IPS-18c (cell line): ENCODE results near the gene C15orf39.

Experiments used
- H3K4me3 ChIP-seq: 2 replicates; pipeline ENCODE4 v1.7.0; 2013; ENCODE audit warnings: low read depth, mild to moderate bottlenecking, low read length, moderate library complexity; ENCODE audit not compliant: insufficient read depth
- H3K9me3 ChIP-seq: one replicate; pipeline ENCODE4 v1.6.1; 2013; ENCODE audit warnings: mild to moderate bottlenecking, low read length, moderate library complexity; ENCODE audit not compliant: control insufficient read depth, insufficient read depth

The C15orf39 gene

DNA sequence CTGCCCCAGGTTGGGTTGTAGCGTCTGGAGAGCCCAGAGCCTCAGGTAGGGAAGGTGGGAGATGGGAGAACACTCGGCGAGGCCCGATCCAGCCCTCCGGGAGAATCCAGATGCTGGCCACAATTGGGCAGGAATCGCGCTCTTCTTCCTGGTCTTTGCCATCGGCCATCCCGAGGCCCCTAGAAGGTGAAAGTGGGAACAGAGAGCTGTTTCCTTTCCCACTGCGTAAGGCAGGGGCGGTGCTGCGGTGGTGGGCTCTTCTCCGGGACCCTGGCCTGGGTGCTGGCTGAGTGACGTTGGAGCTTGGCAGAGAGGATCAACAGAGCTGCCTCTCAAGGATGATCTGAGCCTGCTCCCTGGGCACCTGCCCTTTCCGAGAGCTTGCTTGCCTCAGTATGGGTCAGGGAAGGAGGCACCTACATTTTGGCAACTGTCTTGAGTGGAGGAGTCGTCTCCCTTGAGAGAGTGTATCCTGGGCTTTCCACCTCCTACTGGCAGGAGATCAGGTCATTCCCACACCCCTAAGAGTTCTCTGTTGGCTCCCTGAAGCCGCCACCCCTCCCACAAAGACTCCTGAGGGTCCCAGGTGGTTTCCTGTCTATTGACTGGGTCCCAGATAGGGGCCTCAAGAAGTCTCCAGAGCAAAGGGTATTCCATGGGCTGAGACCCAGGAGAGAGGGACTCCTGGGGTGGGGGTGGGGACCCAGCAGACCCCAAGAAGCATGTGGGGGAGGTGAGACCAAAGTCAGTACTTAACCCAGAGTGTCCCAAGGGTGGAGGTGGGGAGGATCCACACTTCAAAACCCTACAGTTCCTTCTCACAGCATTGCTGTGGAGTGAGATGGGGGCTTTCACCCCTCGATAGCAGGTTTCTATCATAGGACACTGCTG is 1.6 kb downstream of the C15orf39 start:
- Histone ChIP-seq H3K4me3 (peak overlapping the region; percentile 67), H3K9me3 (no peaks in the 10 kb centered on the region)

GRCh38 chr15:75203908-75204263 is 2.2 kb downstream of the C15orf39 start:
- Histone ChIP-seq H3K9me3 (no peaks in the 10 kb centered on the region), H3K4me3 (no peak overlapping the region; the same call in 1 of the 2 replicates)

DNA sequence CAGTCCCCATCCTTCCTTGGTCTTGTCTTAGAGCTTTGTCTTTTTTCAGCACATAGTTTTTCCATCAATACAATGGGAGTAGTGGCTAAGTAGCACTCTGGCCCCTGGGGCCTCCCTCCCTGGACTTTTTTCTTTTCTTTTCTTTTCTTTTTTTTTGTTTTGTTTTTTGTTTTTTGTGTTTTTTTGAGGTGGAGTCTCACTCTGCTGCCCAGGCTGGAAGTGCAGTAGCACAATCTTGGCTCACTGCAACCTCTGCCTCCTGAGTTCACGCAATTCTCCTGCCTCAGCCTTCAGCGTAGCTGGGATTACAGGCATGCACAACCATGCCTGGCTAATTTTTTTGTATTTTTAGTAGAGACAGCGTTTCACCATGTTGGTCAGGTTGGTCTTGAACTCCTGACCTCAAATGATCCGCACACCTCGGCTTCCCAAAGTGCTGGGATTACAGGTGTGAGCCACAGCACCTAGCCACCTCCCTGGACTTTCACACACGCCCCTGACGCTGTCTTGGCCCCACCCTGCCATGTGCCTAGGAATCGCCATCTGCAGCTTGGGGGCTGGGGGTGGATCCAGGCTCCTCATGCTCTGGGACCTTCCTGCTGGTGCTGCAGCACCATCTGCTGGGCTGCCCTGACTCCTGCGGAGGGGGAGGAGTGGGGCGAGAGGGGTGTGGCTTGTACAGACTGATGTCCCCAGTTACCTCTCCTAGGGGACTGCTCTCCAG is 2.8 kb downstream of the C15orf39 start:
- no peak overlapping the region for H3K4me3 ChIP-seq

DNA sequence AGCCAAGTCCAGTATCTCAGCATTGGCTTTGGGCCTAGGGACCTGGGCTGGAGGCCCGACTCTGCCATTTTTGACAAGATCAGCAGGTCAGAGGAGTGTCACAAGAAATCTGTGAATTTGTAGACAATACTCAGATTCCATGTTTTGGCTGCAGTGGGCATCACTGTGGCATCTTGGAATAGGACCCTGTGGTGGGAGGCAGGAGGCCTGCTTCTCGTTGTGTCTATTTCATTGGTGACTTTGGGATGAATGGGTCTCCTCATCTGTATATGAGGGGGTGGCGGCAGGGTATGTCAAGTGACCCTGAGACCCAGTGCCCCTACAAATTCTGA is 3.3 kb downstream of the C15orf39 start:
- no peaks in the 10 kb centered on the region for H3K9me3 ChIP-seq
- H3K4me3 ChIP-seq = no peak overlapping the region

More for the DNA sequence above, 2.8 kb downstream of the C15orf39 start:
- H3K9me3 ChIP-seq = no peaks in the 10 kb centered on the region

DNA sequence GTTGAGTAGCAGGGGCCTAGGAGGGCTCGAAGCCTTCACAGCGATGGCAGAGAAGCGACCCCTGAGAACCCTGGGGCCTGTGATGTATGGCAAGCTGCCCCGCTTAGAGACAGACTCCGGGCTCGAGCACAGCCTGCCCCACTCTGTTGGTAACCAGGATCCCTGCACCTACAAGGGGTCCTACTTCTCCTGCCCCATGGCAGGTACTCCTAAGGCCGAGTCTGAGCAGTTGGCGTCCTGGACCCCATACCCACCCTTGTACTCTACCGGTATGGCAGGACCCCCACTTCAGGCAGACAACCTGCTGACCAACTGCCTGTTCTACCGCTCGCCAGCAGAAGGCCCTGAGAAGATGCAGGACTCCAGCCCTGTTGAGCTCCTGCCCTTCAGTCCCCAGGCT is 4.3 kb downstream of the C15orf39 start:
- H3K4me3 ChIP-seq = no peak overlapping the region
- no peaks in the 10 kb centered on the region for H3K9me3 ChIP-seq

GRCh38 chr15:75206803-75207617 is 5.3 kb downstream of the C15orf39 start:
- no peak overlapping the region for H3K4me3 ChIP-seq

GRCh38 chr15:75207618-75208500 is 6.2 kb downstream of the C15orf39 start:
- Histone ChIP-seq H3K9me3 (no peaks in the 10 kb centered on the region), H3K4me3 (no peak overlapping the region)

More at GRCh38 chr15:75206803-75207617, 5.3 kb downstream of the C15orf39 start:
- no peaks in the 10 kb centered on the region for H3K9me3 ChIP-seq

DNA sequence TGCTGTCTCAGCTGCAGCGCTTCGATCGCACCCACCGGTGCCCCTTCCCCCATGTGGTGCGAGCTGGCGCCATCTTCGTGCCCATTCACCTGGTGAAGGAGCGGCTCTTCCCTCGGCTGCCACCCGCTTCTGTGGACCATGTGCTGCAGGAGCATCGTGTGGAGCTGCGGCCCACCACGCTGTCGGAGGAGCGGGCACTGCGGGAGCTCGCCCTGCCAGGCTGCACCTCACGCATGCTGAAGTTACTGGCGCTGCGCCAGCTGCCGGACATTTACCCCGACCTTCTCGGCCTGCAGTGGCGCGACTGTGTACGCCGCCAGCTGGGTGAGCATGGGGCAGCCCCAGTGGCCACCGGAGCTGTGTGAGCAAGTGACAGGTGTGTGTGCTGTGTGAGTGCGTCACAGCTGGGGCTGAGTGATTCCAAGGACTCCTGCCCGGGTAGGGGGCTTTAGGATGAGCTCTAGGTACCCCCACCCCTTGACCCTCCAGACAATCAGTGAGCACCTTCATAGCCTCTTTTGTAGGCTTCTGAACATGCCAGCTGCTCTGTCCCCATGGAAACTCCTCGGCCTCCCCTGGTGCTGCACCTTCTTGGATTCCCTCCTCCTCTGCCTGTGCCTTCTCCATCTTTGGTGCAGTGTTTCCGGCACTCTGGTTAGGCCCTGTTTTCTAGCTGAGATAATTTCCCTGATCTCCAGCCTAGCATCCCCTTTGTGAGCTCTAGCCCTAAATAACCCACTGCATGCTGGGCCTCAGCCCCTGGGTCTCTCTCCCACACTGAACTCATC is 7.0 kb downstream of the C15orf39 start:
- H3K9me3 ChIP-seq = no peaks in the 10 kb centered on the region
- H3K4me3 ChIP-seq = no peak overlapping the region

DNA sequence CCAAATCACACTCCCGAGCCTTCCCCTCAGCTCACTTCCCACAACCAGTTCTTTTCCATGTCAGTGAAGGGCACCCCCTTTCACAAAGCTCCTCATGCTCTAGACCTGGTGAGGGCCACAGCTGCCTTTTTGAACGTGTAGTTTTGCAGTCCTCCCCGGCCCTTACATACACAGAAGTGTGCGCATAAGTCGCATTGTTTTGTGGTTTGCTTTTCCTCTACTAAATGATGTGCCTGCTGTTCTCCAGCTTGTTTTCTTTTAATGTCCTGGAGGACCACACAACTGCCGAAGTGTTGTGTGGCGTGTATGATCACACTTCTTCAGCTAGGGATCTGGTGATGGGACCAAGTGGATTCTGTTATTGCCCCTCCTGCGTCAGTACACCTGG is 7.6 kb downstream of the C15orf39 start:
- Histone ChIP-seq H3K9me3 (no peaks in the 10 kb centered on the region), H3K4me3 (no peak overlapping the region)

- H3K4me3 ChIP-seq = no peak overlapping the region
- H3K9me3 ChIP-seq = no peaks in the 10 kb centered on the region
Observed at GRCh38 chr15:75210811-75211230, 9.1 kb downstream of the C15orf39 start.

- H3K9me3 ChIP-seq = no peaks in the 10 kb centered on the region
- no peak overlapping the region for H3K4me3 ChIP-seq
Observed at GRCh38 chr15:75211436-75212199, 9.9 kb downstream of the C15orf39 start.

GRCh38 chr15:75212200-75212858 is 10.6 kb downstream of the C15orf39 start:
- Histone ChIP-seq H3K9me3 (no peaks in the 10 kb centered on the region), H3K4me3 (no peak overlapping the region)

- Histone ChIP-seq H3K4me3 (no peak overlapping the region), H3K9me3 (no peaks in the 10 kb centered on the region)
Observed at GRCh38 chr15:75213212-75213767, 11.6 kb downstream of the C15orf39 start.

DNA sequence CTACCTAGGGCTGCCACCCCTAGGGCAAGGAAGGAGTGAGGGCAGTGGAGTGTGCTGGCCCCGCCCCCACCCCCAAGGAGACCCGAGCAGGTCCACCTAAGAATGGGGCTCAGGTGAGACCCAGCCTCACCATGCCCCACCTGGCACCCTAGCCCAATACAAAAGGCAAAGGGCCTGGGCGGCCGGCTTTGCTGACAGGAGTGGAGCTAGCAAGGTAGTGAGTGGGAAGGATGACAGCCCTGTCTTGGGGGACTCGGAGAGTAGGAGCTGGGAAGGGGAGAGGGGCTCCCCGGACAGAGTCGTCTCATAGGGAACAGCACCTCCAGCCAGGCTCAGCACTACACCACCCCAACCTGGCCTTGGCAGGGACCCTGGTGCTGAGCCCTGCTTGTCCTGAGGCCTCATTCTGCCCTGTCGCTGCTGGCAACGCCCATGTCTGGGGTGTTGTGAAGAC is 12.1 kb downstream of the C15orf39 start:
- no peak overlapping the region for H3K4me3 ChIP-seq
- no peaks in the 10 kb centered on the region for H3K9me3 ChIP-seq
